ENCODE results near the gene CAV1.

The CAV1 gene

DNA sequence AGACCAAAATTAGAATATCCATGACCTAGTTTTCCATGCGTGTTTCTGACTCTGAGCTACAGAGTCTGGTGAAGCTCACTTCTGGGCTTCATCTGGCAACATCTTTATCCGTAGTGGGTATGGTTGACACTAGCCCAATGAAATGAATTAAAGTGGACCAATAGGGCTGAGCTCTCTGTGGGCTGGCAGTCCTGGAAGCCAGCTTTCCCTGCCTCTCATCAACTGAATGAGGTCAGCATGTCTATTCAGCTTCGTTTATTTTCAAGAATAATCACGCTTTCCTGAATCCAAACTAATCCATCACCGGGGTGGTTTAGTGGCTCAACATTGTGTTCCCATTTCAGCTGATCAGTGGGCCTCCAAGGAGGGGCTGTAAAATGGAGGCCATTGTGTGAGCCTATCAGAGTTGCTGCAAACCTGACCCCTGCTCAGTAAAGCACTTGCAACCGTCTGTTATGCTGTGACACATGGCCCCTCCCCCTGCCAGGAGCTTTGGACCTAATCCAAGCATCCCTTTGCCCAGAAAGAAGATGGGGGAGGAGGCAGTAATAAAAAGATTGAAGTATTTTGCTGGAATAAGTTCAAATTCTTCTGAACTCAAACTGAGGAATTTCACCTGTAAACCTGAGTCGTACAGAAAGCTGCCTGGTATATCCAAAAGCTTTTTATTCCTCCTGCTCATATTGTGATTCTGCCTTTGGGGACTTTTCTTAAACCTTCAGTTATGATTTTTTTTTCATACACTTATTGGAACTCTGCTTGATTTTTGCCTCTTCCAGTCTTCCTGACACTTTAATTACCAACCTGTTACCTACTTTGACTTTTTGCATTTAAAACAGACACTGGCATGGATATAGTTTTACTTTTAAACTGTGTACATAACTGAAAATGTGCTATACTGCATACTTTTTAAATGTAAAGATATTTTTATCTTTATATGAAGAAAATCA is 35.5 kb downstream of the CAV1 start:
- DNase-seq, result no peak

DNA sequence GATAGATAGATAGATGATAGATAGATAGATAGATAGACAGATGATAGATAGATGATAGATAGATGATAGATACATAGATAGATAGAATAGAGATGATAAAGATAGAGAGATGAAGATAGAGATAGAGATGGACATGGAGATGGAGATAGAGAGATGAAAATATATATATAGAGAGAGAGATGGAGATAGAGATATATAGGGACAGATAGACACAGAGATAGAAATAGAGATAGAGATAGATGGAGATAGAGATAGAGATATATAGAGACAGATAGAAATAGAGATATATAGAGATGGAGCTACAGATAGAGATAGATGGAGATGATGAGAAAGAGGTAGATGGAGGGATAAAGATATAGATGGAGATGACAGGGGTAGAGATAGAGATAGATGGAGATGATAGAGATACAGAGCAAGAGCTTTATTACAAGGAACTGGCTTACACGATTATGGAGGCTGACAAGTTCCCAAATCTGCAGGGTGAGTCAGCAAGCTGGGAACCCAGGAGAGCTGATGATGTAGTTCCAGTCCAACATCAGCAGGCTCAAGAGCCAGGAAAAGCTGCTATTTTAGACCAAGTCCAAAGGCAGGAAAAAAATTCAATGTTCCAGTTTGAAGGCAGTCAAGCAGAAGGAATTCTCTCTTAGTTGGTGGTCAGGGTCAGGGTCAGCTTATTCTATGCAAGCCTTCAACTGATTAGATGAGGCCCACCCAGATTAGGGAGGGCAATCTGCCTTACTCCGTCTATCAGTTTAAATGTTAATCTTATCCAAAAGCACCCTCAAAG is 37.1 kb downstream of the CAV1 start:
- DNase-seq, result no peak

- no peak for DNase-seq
Observed at GRCh38 chr7:116562529-116563121, 37.8 kb downstream of the CAV1 start.

DNA sequence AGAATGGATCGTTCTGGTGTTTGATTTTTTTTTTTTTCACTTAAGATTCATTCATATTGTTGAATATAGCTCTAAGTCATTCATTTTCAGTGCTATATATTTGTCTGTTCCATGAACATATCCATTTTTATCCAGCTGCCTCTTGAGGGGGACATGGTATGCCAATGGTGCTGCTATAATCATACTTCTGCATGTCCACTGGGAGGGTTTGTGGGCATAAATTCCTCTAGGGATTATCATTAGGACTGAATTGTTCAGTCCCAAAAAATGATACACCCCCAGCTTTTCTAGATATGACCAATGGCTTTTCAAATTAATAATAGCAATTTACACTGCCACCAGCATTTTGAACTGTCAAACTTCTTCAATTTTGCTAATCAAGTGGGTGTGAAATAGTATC is 41.1 kb downstream of the CAV1 start:
- no peak for DNase-seq

DNA sequence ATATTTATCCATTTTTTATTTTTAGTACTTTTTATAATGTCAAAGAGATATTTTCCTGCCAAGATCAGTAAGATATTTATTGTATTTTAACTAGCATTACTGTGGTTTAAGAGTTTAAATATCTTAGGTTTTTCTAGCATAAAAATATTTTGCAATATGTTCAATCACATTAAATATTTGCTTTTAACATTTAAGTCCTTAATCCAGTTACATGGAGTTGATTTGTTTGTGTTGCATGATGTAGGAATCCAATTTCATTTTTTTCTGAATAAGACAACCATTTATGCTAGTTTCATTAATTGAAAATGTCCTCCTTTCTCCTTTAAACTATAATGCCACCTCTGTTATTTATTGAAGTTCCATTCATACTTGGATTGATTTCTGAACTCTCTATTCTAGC is 41.8 kb downstream of the CAV1 start:
- no peak for DNase-seq

GRCh38 chr7:116569737-116570136 is 44.9 kb downstream of the CAV1 start:
- DNase-seq, result no peak

DNA sequence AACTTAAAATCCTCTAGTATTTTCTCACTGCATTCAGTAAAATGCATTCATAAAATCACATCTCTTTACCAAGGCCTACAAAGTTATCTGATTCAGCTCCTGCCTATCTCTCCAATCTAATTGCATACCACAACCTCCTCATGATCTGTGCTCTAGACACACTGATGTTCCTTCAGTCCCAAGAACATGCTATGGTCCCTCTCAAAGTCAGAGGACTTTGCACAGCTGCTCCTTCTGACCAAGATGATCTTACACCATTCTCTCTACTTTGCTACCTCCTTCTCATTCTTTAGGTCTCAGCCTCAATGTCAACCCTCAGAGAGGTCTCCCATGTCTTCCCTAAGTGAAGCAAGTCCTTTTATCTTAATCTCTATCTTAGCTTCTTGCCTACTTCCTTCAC is 45.5 kb downstream of the CAV1 start:
- DNase-seq, result no peak

DNA sequence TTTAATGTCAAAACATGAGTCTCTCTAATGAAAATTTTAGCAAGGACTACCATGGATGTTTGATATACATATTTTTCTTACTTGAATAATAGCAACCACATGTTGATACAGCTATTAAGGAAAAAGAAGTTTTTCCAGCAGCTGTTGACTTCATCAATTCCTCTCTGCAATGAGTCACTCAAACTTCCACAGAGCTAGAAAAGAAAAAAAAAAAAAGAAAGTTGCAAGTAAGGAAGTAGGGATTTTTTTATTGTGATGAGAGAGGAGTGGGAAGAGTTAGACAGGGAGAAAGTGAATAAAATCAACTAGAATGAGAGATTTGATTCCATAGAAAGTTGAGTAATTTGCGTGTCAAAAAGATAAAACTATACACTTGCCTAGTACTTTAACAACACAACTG is 46.2 kb downstream of the CAV1 start:
- DNase-seq, result no peak

DNA sequence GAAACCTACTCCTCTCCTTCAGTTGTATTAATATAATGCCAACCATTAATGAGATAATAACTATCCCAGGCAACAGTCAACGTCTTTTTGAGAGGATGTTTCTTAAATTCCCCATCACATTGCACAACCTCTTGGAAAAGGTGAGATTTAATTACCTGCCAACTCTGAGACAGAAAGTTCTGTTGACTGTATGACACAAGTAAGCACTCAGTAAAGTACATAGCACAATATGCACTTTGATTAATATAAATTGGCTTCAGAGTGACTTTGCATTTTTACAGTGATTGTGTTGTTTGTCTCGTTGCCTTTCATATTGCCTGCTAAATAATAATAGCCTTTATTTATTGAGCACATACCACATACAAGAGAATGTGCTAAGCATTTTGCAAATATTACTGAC is 46.7 kb downstream of the CAV1 start:
- DNase-seq, result no peak

- no peak for DNase-seq
Observed at GRCh38 chr7:116572036-116572435, 47.2 kb downstream of the CAV1 start.

DNA sequence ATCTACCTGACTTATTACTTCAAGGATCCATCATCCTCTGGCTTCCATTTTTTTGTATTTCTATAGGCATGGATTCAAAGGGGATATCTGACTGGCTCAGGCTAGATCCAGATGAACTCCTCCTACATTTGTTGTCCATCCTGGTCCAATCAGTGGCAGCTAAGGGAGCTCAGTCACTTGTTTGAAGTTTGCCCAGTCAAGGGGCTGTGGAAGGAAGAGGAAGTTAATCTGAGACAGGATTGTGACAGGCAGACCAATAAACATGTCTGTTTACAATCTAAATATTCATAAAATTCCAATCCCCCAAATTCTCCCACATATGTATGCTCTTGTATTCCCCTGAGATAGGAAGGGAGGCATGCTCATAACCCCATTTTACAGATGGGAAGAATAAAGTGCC is 48.7 kb downstream of the CAV1 start:
- no peak for DNase-seq

GRCh38 chr7:116574025-116574822 is 49.4 kb downstream of the CAV1 start:
- DNase-seq, result no peak

- DNase-seq, result no peak
Observed at GRCh38 chr7:116575853-116576252, 51.0 kb downstream of the CAV1 start.

DNA sequence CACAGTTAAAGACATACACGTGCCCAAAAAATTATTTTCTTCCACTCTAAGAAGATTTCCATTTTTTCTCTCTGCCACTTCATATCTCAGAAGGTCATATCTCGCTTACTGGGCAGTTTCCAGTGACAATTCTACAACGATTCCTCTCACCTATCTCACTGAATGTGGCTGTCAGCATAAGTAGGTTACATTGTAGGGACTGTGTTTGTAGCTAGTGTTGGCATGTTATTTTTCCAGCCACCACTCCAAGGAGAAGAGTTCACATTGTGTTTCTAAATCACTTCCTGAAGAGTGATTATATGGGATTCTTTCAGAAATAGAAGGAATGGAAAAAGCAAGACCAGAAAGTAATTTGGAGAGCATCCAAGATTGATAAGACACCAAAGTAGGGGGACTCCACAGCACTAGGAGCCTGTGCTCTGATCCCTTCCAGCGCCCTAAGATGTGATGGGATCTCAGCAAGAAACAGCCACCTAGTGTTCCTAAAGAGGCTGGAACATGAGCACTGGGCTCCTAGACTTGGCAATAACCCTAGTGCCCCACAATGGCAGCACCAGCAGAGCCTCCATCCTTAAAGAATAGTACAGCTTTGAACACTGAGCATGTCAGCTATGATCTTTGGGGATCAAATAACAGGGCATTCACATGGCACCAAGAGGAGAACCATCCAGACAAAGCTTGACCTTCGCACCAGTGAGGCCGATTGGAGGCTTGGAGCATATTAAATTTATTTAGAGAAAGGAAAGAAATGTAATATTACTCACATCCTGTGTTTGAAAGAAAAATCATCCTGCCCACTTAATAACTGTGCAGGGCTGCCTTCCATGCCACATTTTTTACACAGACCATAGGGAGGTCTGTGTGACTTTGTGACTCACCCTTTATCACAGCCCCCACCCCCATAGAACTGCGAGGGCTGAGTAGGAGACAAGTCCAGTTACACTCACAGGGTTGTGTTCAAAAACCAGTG is 51.8 kb downstream of the CAV1 start:
- DNase-seq, result no peak

DNA sequence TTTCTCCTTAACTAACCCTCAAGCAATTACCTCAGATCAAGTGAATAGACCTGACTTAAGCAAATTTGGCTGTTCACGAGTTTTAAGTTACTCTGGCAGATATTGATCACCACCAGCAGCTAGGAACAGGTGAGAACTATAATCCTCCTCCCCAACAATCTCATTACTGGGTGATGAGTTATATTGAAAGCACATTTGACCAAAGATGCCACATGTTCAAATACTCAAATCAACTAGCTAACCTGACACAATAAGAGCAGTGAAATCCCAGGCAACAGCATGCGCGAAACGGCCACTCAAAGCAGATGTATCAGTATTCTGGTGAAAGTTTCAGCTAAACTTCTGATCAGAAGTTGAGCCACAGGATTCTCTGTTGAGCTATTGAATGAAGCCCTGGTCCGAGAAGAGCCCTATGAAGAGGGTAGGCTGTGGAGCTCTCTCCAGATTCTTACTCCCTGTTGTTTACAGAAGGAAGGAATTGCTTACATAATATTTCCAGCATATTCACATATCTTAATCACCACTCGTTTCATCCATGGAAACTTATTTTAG is 52.6 kb downstream of the CAV1 start:
- DNase-seq, result no peak

- no peak for DNase-seq
Observed at GRCh38 chr7:116578526-116578925, 53.7 kb downstream of the CAV1 start.

GRCh38 chr7:116579322-116579721 is 54.5 kb downstream of the CAV1 start:
- no peak for DNase-seq

DNA sequence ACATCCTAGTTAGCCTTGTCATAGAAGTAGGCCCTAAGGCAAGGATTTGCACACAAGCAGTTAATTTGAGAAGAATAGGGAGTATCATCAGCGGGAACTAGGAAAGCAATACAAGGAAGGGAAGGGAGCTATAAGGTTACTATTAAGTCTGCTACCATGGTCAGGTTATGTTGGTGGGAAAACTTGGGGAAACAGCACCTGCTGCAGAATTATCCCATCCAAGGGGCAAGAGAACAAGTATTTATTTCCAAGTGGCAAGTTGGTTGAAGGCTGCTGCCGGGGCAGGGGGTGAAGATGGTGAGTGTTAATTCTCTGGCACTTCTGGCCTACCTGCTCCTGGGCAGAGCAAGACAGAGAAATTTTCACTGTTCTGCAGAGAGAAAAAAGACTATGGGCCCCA is 55.0 kb downstream of the CAV1 start:
- DNase-seq, result no peak

- DNase-seq, result no peak
Observed at GRCh38 chr7:116582164-116582732, 57.4 kb downstream of the CAV1 start.

DNA sequence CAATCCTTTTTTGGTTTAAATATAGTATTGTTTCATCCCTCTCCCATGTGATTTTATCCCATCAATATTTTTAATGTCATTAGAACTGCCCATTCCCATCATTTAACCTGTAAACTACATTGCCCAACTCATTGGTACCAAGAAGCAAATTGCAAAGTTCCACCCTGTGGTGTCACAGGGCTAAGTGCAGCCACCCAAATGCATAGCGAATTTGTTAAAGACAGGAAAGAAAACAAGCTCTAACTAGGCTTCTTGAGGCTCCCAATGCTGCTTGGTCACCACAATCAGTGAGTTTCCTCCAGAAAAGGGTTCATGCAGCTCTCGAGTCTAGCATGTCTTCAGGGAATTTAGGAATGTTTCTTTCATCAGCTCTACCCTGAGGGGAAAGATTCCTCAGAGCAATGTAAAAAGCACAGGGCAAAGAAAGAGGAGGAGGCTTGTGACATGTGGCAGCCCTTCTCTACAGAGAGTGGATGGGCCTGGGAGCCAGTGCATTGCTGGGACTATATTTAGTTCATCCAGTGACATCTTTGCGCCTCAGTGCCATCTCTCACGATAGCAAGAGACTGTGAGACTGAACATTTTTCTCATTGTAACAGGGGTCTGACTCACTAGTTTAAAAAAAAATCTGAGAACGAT is 58.1 kb downstream of the CAV1 start:
- no peak for DNase-seq
